Ascending aorta (tissue), 2 donors: ENCODE measurements around the gene POLR3H. TPM values are rescaled to one million over a fixed set of nuclear protein-coding genes. Genes with fewer than 3 reads are reported as not detected.
A peak's percentile ranks its signal among the peaks of the same experiment; 100 is the strongest.

ENCODE experiments used
- DNase-seq, 2 donors: peaks; one replicate each; pipeline ENCODE4 v3.0.0-alpha.2; 2019; ENCODE audit warnings: low spot score in 2 of 2
- H3K27ac ChIP-seq, 2 donors: fragments of 200-600 bp; sonication (generic); one replicate each; pipeline ENCODE4 v1.5.1; 2016 to 2017; ENCODE audit warnings: mild to moderate bottlenecking in 1 of 2
- H3K27me3 ChIP-seq: fragments of 200-600 bp; sonication (generic); one replicate; pipeline ENCODE4 v1.5.1; 2017
- H3K36me3 ChIP-seq, 2 donors: fragments of 200-600 bp; sonication (generic); one replicate each; pipeline ENCODE4 v1.5.1; 2016
- H3K4me1 ChIP-seq, 2 donors: fragments of 200-600 bp; sonication (generic); one replicate each; pipeline ENCODE4 v1.5.1; 2016 to 2017; ENCODE audit warnings: mild to moderate bottlenecking in 1 of 2
- H3K4me3 ChIP-seq, 2 donors: fragments of 200-600 bp; sonication (generic); one replicate each; pipeline ENCODE4 v1.5.1; 2016 to 2017; ENCODE audit warnings: mild to moderate bottlenecking in 1 of 2
- H3K9me3 ChIP-seq, 2 donors: fragments of 200-600 bp; sonication (generic); one replicate each; pipeline ENCODE4 v1.5.1; 2016
- intact Hi-C: fragments of 100-400 bp; cut with DNase I; formaldehyde crosslinking; loops from one replicate; pipeline ENCODE4 v1.15.1; 2023
- total RNA-seq: library from RNA; depleted of rRNA; stranded (reverse); fragments of >200 nt; gene quantifications from one replicate; pipeline ENCODE4 v1.1.0, GENCODE V29; 2016
- TF ChIP-seq, protein P1 (sequence below), 3 experiments: fragments of 200-600 bp in 2 of 3; fragments of 450-650 bp in 1 of 3; sonication (generic) in 2 of 3; IDR thresholded peaks; one replicate each; pipeline ENCODE4 v1.5.1; 2016 to 2019; ENCODE audit warnings: antibody characterized with exemption in 3 of 3, mild to moderate bottlenecking in 1 of 3, moderate library complexity in 1 of 3

POLR3H gene
- total RNA-seq, 1 donor from 2014 or later = 34.7 TPM

- no peak overlapping the region for H3K4me3 ChIP-seq
- peak overlapping the region; percentile 27 to 44 for H3K27ac ChIP-seq
- no peak for DNase-seq
- H3K4me1 ChIP-seq = peaks cover 0 to 8% of the 10 kb centered on the region in 2 donors
- TF ChIP-seq, protein P1, sequence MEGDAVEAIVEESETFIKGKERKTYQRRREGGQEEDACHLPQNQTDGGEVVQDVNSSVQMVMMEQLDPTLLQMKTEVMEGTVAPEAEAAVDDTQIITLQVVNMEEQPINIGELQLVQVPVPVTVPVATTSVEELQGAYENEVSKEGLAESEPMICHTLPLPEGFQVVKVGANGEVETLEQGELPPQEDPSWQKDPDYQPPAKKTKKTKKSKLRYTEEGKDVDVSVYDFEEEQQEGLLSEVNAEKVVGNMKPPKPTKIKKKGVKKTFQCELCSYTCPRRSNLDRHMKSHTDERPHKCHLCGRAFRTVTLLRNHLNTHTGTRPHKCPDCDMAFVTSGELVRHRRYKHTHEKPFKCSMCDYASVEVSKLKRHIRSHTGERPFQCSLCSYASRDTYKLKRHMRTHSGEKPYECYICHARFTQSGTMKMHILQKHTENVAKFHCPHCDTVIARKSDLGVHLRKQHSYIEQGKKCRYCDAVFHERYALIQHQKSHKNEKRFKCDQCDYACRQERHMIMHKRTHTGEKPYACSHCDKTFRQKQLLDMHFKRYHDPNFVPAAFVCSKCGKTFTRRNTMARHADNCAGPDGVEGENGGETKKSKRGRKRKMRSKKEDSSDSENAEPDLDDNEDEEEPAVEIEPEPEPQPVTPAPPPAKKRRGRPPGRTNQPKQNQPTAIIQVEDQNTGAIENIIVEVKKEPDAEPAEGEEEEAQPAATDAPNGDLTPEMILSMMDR (IDR thresholded peaks at IDR 0.05) = no peak
- H3K36me3 ChIP-seq = peaks cover 36 to 38% of the 10 kb centered on the region in 2 donors
- intact Hi-C loops = loop anchor here (5.0 kb wide), 3 partner anchors 36 to 216 kb away; partner anchors contain the start of genes ACO2, PHF5A and ZC3H7B
- no peaks in the 10 kb centered on the region for H3K9me3 ChIP-seq
- H3K27me3 ChIP-seq = no peaks in the 10 kb centered on the region
These were observed 26.3 kb downstream of the POLR3H start for GRCh38 chr22:41518048-41518347.

DNA sequence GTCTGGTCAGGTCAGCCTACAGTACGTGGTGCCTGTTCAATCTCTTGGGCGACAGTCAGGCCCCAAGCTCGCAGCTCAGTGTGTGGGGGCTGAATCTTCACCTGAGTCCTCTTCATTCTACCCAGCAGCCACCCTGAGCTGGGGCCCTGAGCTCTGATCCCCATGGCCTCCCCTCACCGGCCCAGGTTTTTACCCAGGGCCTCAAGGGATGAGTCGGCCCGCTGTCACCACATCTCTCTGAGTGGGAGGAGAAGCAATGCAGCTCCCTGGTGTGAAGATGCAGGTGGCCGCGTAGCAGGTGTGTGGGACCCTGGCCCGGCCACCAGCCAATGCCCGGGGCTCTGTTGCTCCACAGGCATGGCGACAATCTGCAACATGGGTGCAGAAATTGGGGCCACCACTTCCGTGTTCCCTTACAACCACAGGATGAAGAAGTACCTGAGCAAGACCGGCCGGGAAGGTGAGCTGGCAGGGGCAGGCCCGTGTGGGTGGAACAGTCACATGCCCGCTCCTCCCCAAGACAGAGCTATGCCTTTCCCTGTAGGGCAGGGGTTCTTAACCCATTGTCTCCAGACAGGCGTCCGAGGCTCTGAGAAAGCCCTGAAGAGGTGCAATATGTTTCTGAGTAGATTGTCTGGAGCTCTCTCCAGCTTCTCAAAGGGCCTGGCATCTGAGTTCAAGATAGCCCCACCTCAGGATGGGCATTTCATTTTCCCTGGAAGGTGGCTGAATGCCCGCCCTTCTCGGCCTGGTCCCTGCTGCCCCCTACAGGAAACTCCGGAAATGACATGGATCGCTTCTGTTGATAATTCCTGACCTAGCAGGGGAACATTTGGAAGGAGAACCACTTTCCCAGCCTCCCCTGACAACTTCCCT, 26.9 kb downstream of the POLR3H start:
- intact Hi-C loops = loop anchor here (1.0 to 5.0 kb wide), 5 partner anchors 35 to 215 kb away; partner anchors contain the start of genes ACO2, PHF5A and ZC3H7B
- Histone ChIP-seq H3K36me3 (peaks cover 38 to 41% of the 10 kb centered on the region in 2 donors), H3K27ac (peak overlapping the region; percentile 27 to 44)

DNA sequence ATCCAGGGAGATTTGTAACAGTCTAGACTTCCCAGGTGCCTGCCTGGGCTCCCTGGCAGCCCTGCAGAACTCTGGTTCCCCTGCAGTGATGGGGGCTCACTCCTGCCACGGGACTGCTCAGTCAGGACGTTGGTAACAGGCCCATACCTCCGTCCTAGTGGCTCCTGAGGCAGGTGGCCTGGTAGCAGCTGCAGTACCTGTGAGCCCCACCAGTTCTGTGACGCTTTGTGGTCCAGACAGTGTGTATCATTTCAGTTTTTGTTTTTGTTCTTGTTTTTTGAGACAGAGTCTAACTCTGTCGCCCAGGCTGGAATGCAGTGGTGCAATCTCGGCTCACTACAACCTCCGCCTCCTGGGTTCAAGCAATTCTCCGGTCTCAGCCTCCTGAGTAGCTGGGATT, 27.8 kb downstream of the POLR3H start:
- H3K9me3 ChIP-seq = no peaks in the 10 kb centered on the region
- H3K4me1 ChIP-seq = peaks cover 0 to 21% of the 10 kb centered on the region in 2 donors
- no peak overlapping the region for H3K27ac ChIP-seq
- DNase-seq = no peak
- TF ChIP-seq, protein P1 (IDR thresholded peaks at IDR 0.05) = no peak
- intact Hi-C loops = loop anchor here (2.0 to 5.0 kb wide), 4 partner anchors 34 to 214 kb away; partner anchors contain the start of genes ACO2, PHF5A and ZC3H7B
- no peak overlapping the region for H3K4me3 ChIP-seq
- H3K36me3 ChIP-seq = peaks cover 41 to 47% of the 10 kb centered on the region in 2 donors
- no peaks in the 10 kb centered on the region for H3K27me3 ChIP-seq

More for the DNA sequence above, 26.9 kb downstream of the POLR3H start:
- TF ChIP-seq, protein P1 (IDR thresholded peaks at IDR 0.05) = peak; percentile 82 to 90 (median 89)
- Histone ChIP-seq H3K4me3 (no peak overlapping the region), H3K27me3 (no peaks in the 10 kb centered on the region), H3K9me3 (no peaks in the 10 kb centered on the region), H3K4me1 (peaks cover 0 to 12% of the 10 kb centered on the region in 2 donors)
- DNase-seq = peak in 1 of 2 donors; percentile 89

DNA sequence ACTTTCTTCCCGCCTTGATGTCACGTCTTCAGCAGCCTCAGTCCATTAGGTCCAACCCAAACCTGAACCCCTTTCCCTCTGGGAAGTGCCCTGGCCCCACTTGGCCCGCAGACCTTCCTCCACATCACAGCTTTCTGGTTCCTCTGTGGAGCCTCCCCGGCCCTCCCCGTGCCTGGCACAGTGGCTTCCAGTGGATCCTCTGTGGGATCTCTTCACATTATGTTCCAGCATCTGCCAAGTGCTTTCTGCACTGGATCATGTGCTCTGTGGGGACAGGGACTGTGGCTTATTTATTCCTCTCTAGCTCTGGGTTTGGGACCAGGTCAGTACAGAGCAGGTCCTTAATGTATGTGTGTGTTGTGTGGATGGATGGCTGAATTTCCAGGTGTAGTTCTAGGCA, 30.9 kb downstream of the POLR3H start:
- Histone ChIP-seq H3K36me3 (peaks cover 38 to 44% of the 10 kb centered on the region in 2 donors), H3K9me3 (no peaks in the 10 kb centered on the region), H3K4me3 (no peak overlapping the region), H3K4me1 (peaks cover 4 to 29% of the 10 kb centered on the region in 2 donors), H3K27me3 (no peaks in the 10 kb centered on the region), H3K27ac (peak overlapping the region in 1 of 2 donors; percentile 54)
- no peak for DNase-seq
- TF ChIP-seq, protein P1 (IDR thresholded peaks at IDR 0.05) = no peak
- intact Hi-C loops = no loop called here

DNA sequence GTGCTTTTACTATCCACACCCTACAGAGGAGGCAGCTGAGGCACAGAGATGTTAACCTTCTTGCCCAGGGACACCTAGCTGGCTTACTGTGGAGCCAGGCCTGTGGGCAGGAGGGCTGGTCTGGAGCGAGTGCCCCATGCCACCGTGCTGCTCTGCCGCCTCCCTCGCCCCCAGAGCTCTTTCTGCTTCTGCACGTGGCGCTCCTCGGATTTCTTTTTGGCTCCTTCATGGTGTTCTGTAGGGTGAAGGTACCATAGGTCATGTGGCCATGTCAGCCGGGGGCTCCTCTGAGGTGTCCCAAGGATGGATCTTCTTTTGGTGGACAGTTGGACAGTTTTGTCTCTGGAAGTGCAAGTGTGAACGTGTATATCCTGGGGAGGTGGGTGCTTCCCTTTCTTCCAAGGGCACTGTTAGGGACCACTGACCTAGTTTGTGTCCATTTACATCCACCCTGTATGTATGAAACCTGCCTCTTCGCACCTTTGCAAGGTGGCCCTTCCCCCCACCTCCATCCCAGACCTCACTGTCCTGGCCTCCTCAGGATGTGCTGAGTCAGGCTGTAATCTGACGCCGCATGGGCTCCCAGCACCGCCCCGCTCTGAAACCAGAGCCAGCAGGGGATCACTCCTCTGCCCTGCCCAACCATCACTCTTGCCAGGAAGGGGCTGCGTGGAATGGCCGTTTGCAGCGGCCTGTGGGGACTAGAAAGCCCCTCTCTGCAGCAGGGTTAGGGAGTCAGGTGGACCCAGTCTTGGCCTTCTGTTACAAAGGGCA, 31.7 kb downstream of the POLR3H start:
- DNase-seq = no peak
- H3K4me1 ChIP-seq = peaks cover 4 to 37% of the 10 kb centered on the region in 2 donors
- H3K36me3 ChIP-seq = peaks cover 45 to 46% of the 10 kb centered on the region in 2 donors
- no peaks in the 10 kb centered on the region for H3K27me3 ChIP-seq
- intact Hi-C loops = no loop called here
- H3K4me3 ChIP-seq = no peak overlapping the region
- H3K27ac ChIP-seq = peak overlapping the region in 1 of 2 donors; percentile 54
- H3K9me3 ChIP-seq = no peaks in the 10 kb centered on the region
- TF ChIP-seq, protein P1 (IDR thresholded peaks at IDR 0.05) = no peak
